B cell (primary cell): Measurements from ENCODE around the gene KCNK2. TPM values are rescaled to one million over a fixed set of nuclear protein-coding genes. Genes with fewer than 3 reads are reported as not detected.

ENCODE experiments used
- ATAC-seq: fragments of 200-7000 bp; cut with Tn5 transposase; one replicate; pipeline ENCODE4 v1.10.0; 2021; ENCODE audit warnings: low read depth, mild to moderate bottlenecking, moderate number of reproducible peaks, moderate library complexity
- CTCF ChIA-PET: fragments of 350-600 bp; sonication (Branson Sonifier 250); formaldehyde crosslinking; loops from one replicate; lab custom pipeline; 2021; ENCODE audit warnings: antibody characterized with exemption, inconsistent platforms; lab: Charles Lee
- POLR2A ChIA-PET: fragments of 350-600 bp; sonication (Branson Sonifier 250); formaldehyde crosslinking; loops from one replicate; lab custom pipeline; 2021; ENCODE audit warnings: antibody characterized with exemption; lab: Charles Lee
- DNase-seq: peaks from one replicate; pipeline ENCODE4 v3.0.0; 2013
- H2AFZ ChIP-seq: 2 replicates; pipeline ENCODE4 v1.6.1; 2012; ENCODE audit warnings: mild to moderate bottlenecking, low read depth, low read length; ENCODE audit not compliant: insufficient read depth, poor library complexity, severe bottlenecking
- H3K27ac ChIP-seq, 2 donors: 1 replicate in 1 of 2; 2 replicates in 1 of 2; pipeline ENCODE4 v1.5.1; 2012 to 2013; ENCODE audit warnings: low read length in 2 of 2, mild to moderate bottlenecking in 2 of 2, moderate library complexity in 1 of 2
- H3K27me3 ChIP-seq, 4 experiments: fragments of 200-600 bp in 1 of 4; sonication (generic) in 1 of 4; replicated peaks in 1 of 4; 1 replicate in 2 of 4; 2 replicates in 2 of 4; pipeline versions ENCODE4 v1.6.1 to v1.7.0; 2013 to 2016; ENCODE audit warnings: low read length in 3 of 4, mild to moderate bottlenecking in 2 of 4, mixed read lengths in 1 of 4, moderate library complexity in 1 of 4; ENCODE audit not compliant: insufficient read depth in 4 of 4, control insufficient read depth in 3 of 4; ENCODE audit errors: control extremely low read depth in 1 of 4
- H3K36me3 ChIP-seq, 2 experiments: replicated peaks in 1 of 2; 1 replicate in 1 of 2; 2 replicates in 1 of 2; pipeline versions ENCODE4 v1.6.1 to v1.7.1; 2013; ENCODE audit warnings: low read length in 1 of 2; ENCODE audit not compliant: insufficient read depth in 2 of 2, control insufficient read depth in 1 of 2; ENCODE audit errors: control extremely low read depth in 1 of 2, extremely low read depth in 1 of 2
- H3K4me1 ChIP-seq, 2 donors: fragments of 200-600 bp in 1 of 2; sonication (generic) in 1 of 2; 1 replicate in 1 of 2; 2 replicates in 1 of 2; pipeline versions ENCODE4 v1.5.1 to v1.6.1; 2013 to 2017; ENCODE audit warnings: low read length in 2 of 2; ENCODE audit not compliant: control insufficient read depth in 2 of 2, insufficient read depth in 2 of 2
- H3K4me2 ChIP-seq: replicated peaks from 2 replicates; pipeline ENCODE3; 2012; ENCODE audit warnings: mild to moderate bottlenecking, low read depth, low read length; ENCODE audit not compliant: poor library complexity, severe bottlenecking
- H3K4me3 ChIP-seq, 5 experiments: fragments of 200-600 bp in 1 of 5; sonication (generic) in 1 of 5; 1 replicate in 3 of 5; 2 replicates in 2 of 5; pipeline versions ENCODE4 v1.5.1 to v1.7.0; 2011 to 2016; ENCODE audit warnings: low read length in 4 of 5, mild to moderate bottlenecking in 4 of 5, low read depth in 2 of 5, control low read depth in 1 of 5, moderate library complexity in 1 of 5; ENCODE audit not compliant: insufficient read depth in 1 of 5; ENCODE audit errors: control extremely low read depth in 1 of 5, extremely low read depth in 1 of 5
- H3K79me2 ChIP-seq: fragments of 200-600 bp; sonication (generic); one replicate; pipeline ENCODE4 v1.6.0; 2016; ENCODE audit warnings: low read length; ENCODE audit not compliant: control insufficient read depth, insufficient read depth
- H3K9ac ChIP-seq: fragments of 200-600 bp; sonication (generic); 2 replicates; pipeline ENCODE4 v1.6.1; 2017; ENCODE audit warnings: mild to moderate bottlenecking, low read length, moderate library complexity
- H3K9me3 ChIP-seq, 3 donors: one replicate each; pipeline versions ENCODE4 v1.6.1 to v1.7.1; 2013; ENCODE audit warnings: low read length in 2 of 3; ENCODE audit not compliant: control insufficient read depth in 2 of 3, insufficient read depth in 1 of 3; ENCODE audit errors: control extremely low read depth in 1 of 3
- H4K20me1 ChIP-seq: 2 replicates; pipeline ENCODE4 v1.6.0; 2012; ENCODE audit warnings: mild to moderate bottlenecking, low read length; ENCODE audit not compliant: insufficient read depth, control insufficient read depth, poor library complexity, severe bottlenecking
- H3K27ac Mint-ChIP-seq: one replicate; pipeline ENCODE4 v1.8.0; 2021; ENCODE audit warnings: mixed read lengths
- H3K27me3 Mint-ChIP-seq: one replicate; pipeline ENCODE4 v1.8.0; 2021; ENCODE audit warnings: mixed read lengths
- H3K4me1 Mint-ChIP-seq: one replicate; pipeline ENCODE4 v1.8.0; 2021; ENCODE audit warnings: mixed read lengths
- H3K4me3 Mint-ChIP-seq: one replicate; pipeline ENCODE4 v1.8.0; 2021; ENCODE audit warnings: mixed read lengths
- H3K9me3 Mint-ChIP-seq: one replicate; pipeline ENCODE4 v1.8.0; 2022; ENCODE audit warnings: mixed read lengths; ENCODE audit not compliant: insufficient read depth
- CTCF ChIP-seq: fragments of 200-600 bp; IDR thresholded peaks from one replicate; pipeline ENCODE4 v1.8.0; 2022; ENCODE audit warnings: antibody characterized with exemption, mild to moderate bottlenecking
- EZH2 ChIP-seq: IDR thresholded peaks from 2 replicates; pipeline ENCODE4 v1.6.1; 2012; ENCODE audit warnings: borderline replicate concordance, low read depth, mild to moderate bottlenecking, moderate library complexity, low read length; ENCODE audit not compliant: insufficient read depth, poor library complexity, severe bottlenecking
- WGBS: methylation state at CpG from one replicate; pipeline ENCODE4 v1.1.5; 2013; ENCODE audit warnings: missing lambda C conversion rate; ENCODE audit not compliant: insufficient coverage; 5-methylcytosine and 5-hydroxymethylcytosine counted together
- intact Hi-C: fragments of 100-400 bp; cut with micrococcal nuclease; formaldehyde crosslinking; loops from one replicate; pipeline ENCODE4 v1.10.0; 2022
- polyA plus RNA-seq: library from polyadenylated mRNA; depleted of rRNA; stranded (reverse); fragments of >200 nt; gene quantifications from 2 replicates; pipeline ENCODE4 v1.2.3, GENCODE V29; 2012
- total RNA-seq, 2 donors: library from RNA; stranded (reverse); fragments of 120-200 nt in 1 of 2; gene quantifications; 1 replicate in 1 of 2; 2 replicates in 1 of 2; pipeline versions ENCODE4 v1.2.3 to v1.2.4, GENCODE V29; 2013 to 2022

Gene KCNK2
- total and polyA plus RNA-seq, 2 donors (not counting 1 experiment from before 2014, with no cell fraction given) = not detected

- no peaks in the 10 kb centered on the region for H3K9me3 ChIP-seq
- ChIA-PET POLR2A (no interaction called here), CTCF (no interaction called here)
- WGBS = 58% methylated on average over 2 of the region's 3 CpGs
- no peak overlapping the region for H3K9ac ChIP-seq
- no peaks in the 10 kb centered on the region for H3K27me3 ChIP-seq
- no peak overlapping the region for H3K27ac ChIP-seq
- no peaks in the 10 kb centered on the region for H3K36me3 ChIP-seq
- intact Hi-C loops = no loop called here
- no peak overlapping the region for H3K4me3 Mint-ChIP-seq
- H3K27me3 Mint-ChIP-seq = no peaks in the 10 kb centered on the region
- H3K27ac Mint-ChIP-seq = no peak overlapping the region
- no peak for TF ChIP-seq EZH2
- H4K20me1 ChIP-seq = no peaks in the 10 kb centered on the region
- DNase-seq (no peak), ATAC-seq (no peak)
- no peaks in the 10 kb centered on the region for H3K79me2 ChIP-seq
- no peak overlapping the region for H3K4me3 ChIP-seq
- H3K4me1 Mint-ChIP-seq = no peaks in the 10 kb centered on the region
- H3K9me3 Mint-ChIP-seq = peaks cover 4% of the 10 kb centered on the region
- H3K4me2 ChIP-seq = no peak overlapping the region
- no peak overlapping the region for H2AFZ ChIP-seq
- H3K4me1 ChIP-seq = no peaks in the 10 kb centered on the region
These were observed 187.4 kb downstream of the KCNK2 start for GRCh38 chr1:215269955-215270354.

GRCh38 chr1:215273838-215274516, 191.4 kb downstream of the KCNK2 start:
- no peaks in the 10 kb centered on the region for H3K27me3 Mint-ChIP-seq
- ATAC-seq (no peak), DNase-seq (no peak)
- no peak overlapping the region for H3K9ac ChIP-seq
- H3K27ac Mint-ChIP-seq = no peak overlapping the region
- no peaks in the 10 kb centered on the region for H3K4me1 Mint-ChIP-seq
- H3K4me2 ChIP-seq = no peak overlapping the region
- no peak overlapping the region for H3K4me3 ChIP-seq
- TF ChIP-seq CTCF = no peak
- TF ChIP-seq EZH2 = no peak
- no peaks in the 10 kb centered on the region for H3K36me3 ChIP-seq
- no peak overlapping the region for H2AFZ ChIP-seq
- ChIA-PET CTCF (no interaction called here), POLR2A (no interaction called here)
- no peaks in the 10 kb centered on the region for H3K27me3 ChIP-seq
- H3K4me1 ChIP-seq = no peaks in the 10 kb centered on the region
- H3K27ac ChIP-seq = no peak overlapping the region
- no peaks in the 10 kb centered on the region for H3K9me3 ChIP-seq
- intact Hi-C loops = no loop called here
- H4K20me1 ChIP-seq = no peaks in the 10 kb centered on the region
- no peak overlapping the region for H3K4me3 Mint-ChIP-seq
- no peaks in the 10 kb centered on the region for H3K79me2 ChIP-seq
- WGBS = 80% methylated on average over 1 of the region's 5 CpGs
- H3K9me3 Mint-ChIP-seq = peaks cover 4% of the 10 kb centered on the region
